Activated CD8-positive, alpha-beta T cell treated with anti-CD3 and anti-CD28 coated beads for 36 hours (primary cell): Measurements from ENCODE around the gene CNTLN. TPM values are rescaled to one million over a fixed set of nuclear protein-coding genes. Genes with fewer than 3 reads are reported as not detected.

Source experiments
- ATAC-seq: fragments of 200-7000 bp; cut with Tn5 transposase; one replicate; pipeline ENCODE4 v1.10.0; 2021; ENCODE audit warnings: mild to moderate bottlenecking, moderate library complexity
- CTCF ChIA-PET: fragments of 350-600 bp; sonication (Branson Sonifier 250); formaldehyde crosslinking; loops from one replicate; lab custom pipeline; 2021; ENCODE audit warnings: antibody characterized with exemption; lab: Charles Lee
- POLR2A ChIA-PET: fragments of 350-600 bp; sonication (Branson Sonifier 250); formaldehyde crosslinking; loops from one replicate; lab custom pipeline; 2021; ENCODE audit warnings: antibody characterized with exemption; lab: Charles Lee
- DNase-seq: peaks from one replicate; pipeline ENCODE4 v3.0.0-alpha.2; 2020
- H3K27ac Mint-ChIP-seq: one replicate; pipeline ENCODE4 v1.8.0; 2021; ENCODE audit warnings: mild to moderate bottlenecking, mixed read lengths
- H3K27me3 Mint-ChIP-seq: one replicate; pipeline ENCODE4 v1.8.0; 2021; ENCODE audit warnings: mixed read lengths
- H3K36me3 Mint-ChIP-seq: one replicate; pipeline ENCODE4 v1.8.0; 2021; ENCODE audit warnings: low read depth, mixed read lengths
- H3K4me1 Mint-ChIP-seq: one replicate; pipeline ENCODE4 v1.8.0; 2021; ENCODE audit warnings: low read depth, mixed read lengths
- H3K4me3 Mint-ChIP-seq: one replicate; pipeline ENCODE4 v1.8.0; 2021; ENCODE audit warnings: mild to moderate bottlenecking, moderate library complexity, mixed read lengths
- H3K9me3 Mint-ChIP-seq: one replicate; pipeline ENCODE4 v1.8.0; 2021; ENCODE audit warnings: mixed read lengths
- intact Hi-C: fragments of 100-400 bp; cut with micrococcal nuclease; formaldehyde crosslinking; loops from one replicate; pipeline ENCODE4 v1.10.0; 2022
- total RNA-seq, 2 experiments: library from RNA; stranded (reverse); gene quantifications; one replicate each; pipeline ENCODE4 v1.2.3, GENCODE V29; 2021
- TF ChIP-seq, protein P1 (sequence below): fragments of 200-600 bp; IDR thresholded peaks from one replicate; pipeline ENCODE4 v1.8.0; 2022; ENCODE audit warnings: antibody characterized with exemption, mild to moderate bottlenecking

CNTLN gene
- total RNA-seq, 2 experiments from 2014 or later, result 0.40 to 0.43 TPM

DNA sequence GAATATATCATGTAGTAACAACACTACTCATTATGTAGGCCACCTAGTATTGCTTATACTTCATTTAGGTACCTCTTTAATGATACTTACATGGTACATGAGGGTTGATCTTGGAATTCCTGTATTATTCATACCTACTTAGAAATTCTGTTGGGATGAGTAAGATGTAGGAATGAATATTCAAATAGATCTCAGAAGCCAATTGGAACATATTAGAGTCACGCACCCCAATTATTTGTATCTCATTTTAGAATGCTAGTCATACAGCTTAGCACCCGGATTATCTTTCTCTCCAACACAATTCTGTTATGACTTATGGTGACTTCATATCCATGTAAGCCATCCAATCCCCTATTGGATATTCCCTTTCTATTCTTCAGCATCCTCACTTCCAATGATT lies 337.3 kb downstream of the CNTLN start:
- intact Hi-C loops, result no loop called here
- H3K27ac Mint-ChIP-seq, result no peak overlapping the region
- no peak for ATAC-seq
- no peaks in the 10 kb centered on the region for H3K9me3 Mint-ChIP-seq
- no peak for DNase-seq
- ChIA-PET CTCF (interaction anchor here (1.3 kb wide), 1 partner anchor 9 kb away, joined by 4 read pairs; no protein-coding TSS in a partner anchor), POLR2A (no interaction called here)
- H3K4me1 Mint-ChIP-seq, result no peaks in the 10 kb centered on the region
- TF ChIP-seq, protein P1, sequence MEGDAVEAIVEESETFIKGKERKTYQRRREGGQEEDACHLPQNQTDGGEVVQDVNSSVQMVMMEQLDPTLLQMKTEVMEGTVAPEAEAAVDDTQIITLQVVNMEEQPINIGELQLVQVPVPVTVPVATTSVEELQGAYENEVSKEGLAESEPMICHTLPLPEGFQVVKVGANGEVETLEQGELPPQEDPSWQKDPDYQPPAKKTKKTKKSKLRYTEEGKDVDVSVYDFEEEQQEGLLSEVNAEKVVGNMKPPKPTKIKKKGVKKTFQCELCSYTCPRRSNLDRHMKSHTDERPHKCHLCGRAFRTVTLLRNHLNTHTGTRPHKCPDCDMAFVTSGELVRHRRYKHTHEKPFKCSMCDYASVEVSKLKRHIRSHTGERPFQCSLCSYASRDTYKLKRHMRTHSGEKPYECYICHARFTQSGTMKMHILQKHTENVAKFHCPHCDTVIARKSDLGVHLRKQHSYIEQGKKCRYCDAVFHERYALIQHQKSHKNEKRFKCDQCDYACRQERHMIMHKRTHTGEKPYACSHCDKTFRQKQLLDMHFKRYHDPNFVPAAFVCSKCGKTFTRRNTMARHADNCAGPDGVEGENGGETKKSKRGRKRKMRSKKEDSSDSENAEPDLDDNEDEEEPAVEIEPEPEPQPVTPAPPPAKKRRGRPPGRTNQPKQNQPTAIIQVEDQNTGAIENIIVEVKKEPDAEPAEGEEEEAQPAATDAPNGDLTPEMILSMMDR, result no peak
- no peaks in the 10 kb centered on the region for H3K36me3 Mint-ChIP-seq
- no peak overlapping the region for H3K4me3 Mint-ChIP-seq
- H3K27me3 Mint-ChIP-seq, result no peaks in the 10 kb centered on the region

DNA sequence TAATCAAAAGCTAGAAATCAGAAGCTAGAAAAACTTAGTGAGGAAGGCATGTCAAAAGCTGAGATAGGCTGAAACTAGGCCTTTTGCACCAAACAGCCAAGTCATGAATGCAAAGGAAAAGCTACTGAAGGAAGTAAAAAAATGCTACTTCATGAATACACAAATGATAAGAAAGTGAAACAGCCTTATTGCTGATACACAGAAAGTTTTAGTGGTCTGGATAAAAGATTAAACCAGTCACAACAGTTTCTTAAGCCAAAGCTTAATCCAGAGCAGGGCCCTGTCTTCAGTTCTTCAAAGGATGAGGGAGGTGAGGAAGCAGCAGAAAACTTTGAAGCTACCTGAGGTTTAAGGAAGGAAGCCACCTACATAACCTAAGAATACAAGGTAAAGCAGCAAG lies 341.6 kb downstream of the CNTLN start:
- intact Hi-C loops, result no loop called here
- no peaks in the 10 kb centered on the region for H3K36me3 Mint-ChIP-seq
- ATAC-seq (no peak), DNase-seq (no peak)
- H3K27me3 Mint-ChIP-seq, result no peaks in the 10 kb centered on the region
- no peak overlapping the region for H3K4me3 Mint-ChIP-seq
- ChIA-PET POLR2A (no interaction called here), CTCF (interaction anchor here (1.8 kb wide), 1 partner anchor 13 kb away, joined by 7 read pairs; no protein-coding TSS in a partner anchor)
- TF ChIP-seq, protein P1, result no peak
- no peaks in the 10 kb centered on the region for H3K9me3 Mint-ChIP-seq
- no peak overlapping the region for H3K27ac Mint-ChIP-seq
- H3K4me1 Mint-ChIP-seq, result no peaks in the 10 kb centered on the region

DNA sequence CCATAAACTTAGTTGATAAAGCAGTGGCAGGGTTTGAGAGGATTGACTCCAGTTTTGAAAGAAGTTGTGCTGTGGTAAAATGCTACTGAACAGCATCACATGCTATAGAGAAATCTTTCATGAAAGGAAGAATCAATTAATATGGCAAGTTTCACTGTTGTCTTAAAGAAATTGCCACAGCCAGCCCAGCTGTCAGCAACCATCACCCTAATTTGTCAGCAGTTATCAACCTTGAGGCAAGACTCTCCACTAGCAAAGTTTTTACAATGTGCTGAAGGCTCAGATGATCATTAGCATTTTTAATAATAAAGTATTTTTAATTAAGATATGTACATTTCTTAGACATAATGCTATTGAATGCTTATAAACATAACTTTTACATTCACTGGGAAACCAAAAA lies 343.0 kb downstream of the CNTLN start:
- H3K36me3 Mint-ChIP-seq, result no peaks in the 10 kb centered on the region
- no peak for ATAC-seq
- CTCF ChIA-PET, result no interaction called here
- no peak overlapping the region for H3K4me3 Mint-ChIP-seq
- no peaks in the 10 kb centered on the region for H3K4me1 Mint-ChIP-seq
- intact Hi-C loops, result no loop called here
- H3K27ac Mint-ChIP-seq, result no peak overlapping the region
- TF ChIP-seq, protein P1, result no peak
- no peak for DNase-seq
- no peaks in the 10 kb centered on the region for H3K27me3 Mint-ChIP-seq
- no peaks in the 10 kb centered on the region for H3K9me3 Mint-ChIP-seq
- POLR2A ChIA-PET, result no interaction called here

DNA sequence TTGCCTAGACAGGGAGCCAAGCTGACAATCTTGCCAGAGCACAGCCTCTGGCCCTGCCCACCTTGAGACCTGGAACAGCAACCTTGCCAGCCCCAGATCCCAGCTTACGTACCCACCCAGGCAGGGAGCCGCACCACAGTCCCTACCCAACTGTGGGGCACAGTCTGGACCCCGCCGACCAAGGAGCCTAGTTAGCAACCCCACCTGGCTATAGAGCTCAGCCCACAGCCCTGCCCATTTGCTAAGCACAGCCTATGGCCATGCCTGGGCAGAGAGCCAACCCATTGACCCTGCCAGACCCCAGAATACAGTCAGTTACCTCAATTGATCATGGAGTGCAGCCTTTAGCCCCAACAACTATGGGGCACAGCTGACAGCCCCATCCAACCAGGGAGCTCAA lies 346.1 kb downstream of the CNTLN start:
- ATAC-seq (no peak), DNase-seq (no peak)
- Mint-ChIP-seq H3K4me3 (no peak overlapping the region), H3K27me3 (no peaks in the 10 kb centered on the region), H3K4me1 (no peaks in the 10 kb centered on the region), H3K36me3 (no peaks in the 10 kb centered on the region), H3K27ac (no peak overlapping the region), H3K9me3 (no peaks in the 10 kb centered on the region)
- intact Hi-C loops, result no loop called here
- TF ChIP-seq, protein P1, result no peak
- ChIA-PET POLR2A (no interaction called here), CTCF (no interaction called here)

DNA sequence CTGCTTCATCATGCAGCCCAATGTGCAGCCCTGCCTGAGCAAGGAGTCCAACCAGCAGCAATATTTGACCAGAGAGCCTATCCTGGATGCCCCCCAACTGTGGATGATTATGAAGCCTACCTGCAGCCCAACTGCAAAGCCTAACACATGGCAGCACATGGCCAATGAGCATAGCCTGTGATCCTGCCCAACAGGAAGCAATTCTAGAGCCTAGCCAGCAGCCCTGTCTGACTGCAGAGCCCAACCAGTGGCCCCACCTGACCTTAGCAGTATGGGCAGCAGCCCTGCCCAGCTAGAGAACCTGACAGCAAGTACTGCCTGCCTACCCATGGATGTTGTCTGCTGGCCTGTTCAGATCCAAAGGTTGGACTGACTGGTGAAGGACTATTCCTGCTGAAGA lies 346.7 kb downstream of the CNTLN start:
- no peaks in the 10 kb centered on the region for H3K36me3 Mint-ChIP-seq
- no peak overlapping the region for H3K27ac Mint-ChIP-seq
- H3K4me1 Mint-ChIP-seq, result no peaks in the 10 kb centered on the region
- TF ChIP-seq, protein P1, result no peak
- no peaks in the 10 kb centered on the region for H3K27me3 Mint-ChIP-seq
- ATAC-seq (no peak), DNase-seq (no peak)
- intact Hi-C loops, result no loop called here
- H3K9me3 Mint-ChIP-seq, result no peaks in the 10 kb centered on the region
- POLR2A ChIA-PET, result no interaction called here
- CTCF ChIA-PET, result no interaction called here
- no peak overlapping the region for H3K4me3 Mint-ChIP-seq
